Measurements from ENCODE around the gene APC. TPM values are rescaled to one million over a fixed set of nuclear protein-coding genes. Genes with fewer than 3 reads are reported as not detected.

Gene APC
- total and polyA plus RNA-seq, 10 of the 15 experiments (the other 5 are each of a cell fraction or from before 2014, with no cell fraction given) = 3.2 to 23.3 (median 13.8) TPM

DNA sequence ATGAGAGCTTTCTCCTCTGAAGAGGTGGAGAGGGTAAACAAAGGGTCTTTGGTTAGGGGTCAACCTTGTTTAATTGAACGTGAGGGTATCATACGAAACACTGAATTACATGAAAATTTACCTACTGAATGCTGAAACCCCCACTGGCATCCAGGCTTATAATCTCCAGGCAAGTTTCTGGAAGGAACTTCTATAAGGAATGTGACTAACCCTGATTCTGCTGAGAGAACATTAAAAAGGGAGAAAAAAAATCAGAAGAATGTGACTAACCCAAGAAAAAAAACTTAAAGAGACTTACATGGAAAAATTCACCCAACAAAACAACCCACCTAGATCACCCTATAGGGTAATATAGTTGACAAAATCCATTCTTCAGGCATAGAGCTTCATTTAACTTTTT lies 55.5 kb downstream of the APC start:
- BruUV-seq (replicated peaks) = no TSS peak

More for the DNA sequence above, 55.5 kb downstream of the APC start:
- intact Hi-C loops (cut with micrococcal nuclease; ENCODE audit: unreplicated experiment) (no loop called here), in situ Hi-C loops (cut with MboI) (no loop called here)
- ChIA-PET SMC1A (ENCODE audit: uncharacterized antibody, unreplicated experiment) (no interaction called here), RAD21 (ENCODE audit: unreplicated experiment) (no interaction called here), CTCF (interaction anchor here (2.9 kb wide), 1 partner anchor 35 kb away, joined by 11 read pairs; no protein-coding TSS in a partner anchor), POLR2A (no interaction called here)
- H3K27me3 ChIP-seq (replicated peaks in 1 of 2; ENCODE audit: control insufficient read depth in 2 of 2, insufficient read depth in 2 of 2, low read length in 1 of 2) = no peaks in the 10 kb centered on the region
- H4K20me1 ChIP-seq (ENCODE audit: control insufficient read depth, insufficient read depth) = no peaks in the 10 kb centered on the region
- no peak overlapping the region for H3K27ac ChIP-seq (ENCODE audit: control insufficient read depth, insufficient read depth)
- peaks cover 2 to 3% of the 10 kb centered on the region in 2 experiments; a peak in 1 of 4 replicates for H3K36me3 ChIP-seq (ENCODE audit: control insufficient read depth in 2 of 2, insufficient read depth in 2 of 2, low read length in 1 of 2)
- H3K9me3 ChIP-seq (replicated peaks; ENCODE audit: control insufficient read depth, insufficient read depth, low read length) = no peaks in the 10 kb centered on the region
- WGBS (ENCODE audit: insufficient coverage, insufficient replicate concordance, low lambda C conversion rate, missing lambda C conversion rate) = 100% methylated on average over 2 of the region's 2 CpGs
- H3K79me2 ChIP-seq (ENCODE audit: control insufficient read depth, insufficient read depth, low read length) = no peaks in the 10 kb centered on the region
- DNase-seq (ENCODE audit: low read depth, low spot score) (no peak), ATAC-seq (no peak), FAIRE-seq (no peak)
- H3K4me3 ChIP-seq = no peak overlapping the region
- no peak overlapping the region for H2AFZ ChIP-seq (ENCODE audit: control insufficient read depth, low read depth, low read length)
- TF ChIP-seq SKIL (IDR thresholded peaks at IDR 0.05; ENCODE audit: low read depth, poor library complexity, severe bottlenecking) (no peak), RELA (IDR thresholded peaks at IDR 0.05; ENCODE audit: borderline replicate concordance, partially characterized antibody) (no peak), MAX (IDR thresholded peaks at IDR 0.05; ENCODE audit: low read depth, low read length) (no peak), NKRF (conservative IDR thresholded peaks at IDR 0.05) (no peak), POLR2A (IDR thresholded peaks at IDR 0.05; ENCODE audit: low read depth, low read length) (no peak), SP1 (IDR thresholded peaks at IDR 0.05; ENCODE audit: low read depth, low read length) (no peak), CREM (IDR thresholded peaks at IDR 0.05; ENCODE audit: low read depth) (no peak), HDAC6 (IDR thresholded peaks at IDR 0.05; ENCODE audit: unreplicated experiment) (no peak), NR2F1 (conservative IDR thresholded peaks at IDR 0.05) (no peak), ATF2 (IDR thresholded peaks at IDR 0.05; ENCODE audit: low read length) (no peak), NFYB (IDR thresholded peaks at IDR 0.05; ENCODE audit: insufficient read depth, low read depth, low read length) (no peak), SPI1 (IDR thresholded peaks at IDR 0.05; ENCODE audit: borderline replicate concordance, insufficient read depth, low read depth, low read length) (no peak), CREB1 (IDR thresholded peaks at IDR 0.05; ENCODE audit: low read depth) (no peak), NFXL1 (IDR thresholded peaks at IDR 0.05; ENCODE audit: borderline replicate concordance) (no peak), IKZF1 (conservative IDR thresholded peaks at IDR 0.05) (no peak)
- no peak overlapping the region for H3K9ac ChIP-seq (ENCODE audit: control insufficient read depth, insufficient read depth, low read length)
- no peaks in the 10 kb centered on the region for H3K4me1 ChIP-seq (ENCODE audit: control insufficient read depth, insufficient read depth, low read length)
- H3K4me2 ChIP-seq (ENCODE audit: control insufficient read depth, insufficient read depth) = no peak overlapping the region

Measured in GM12878 (cell line).